H4 (cell line): ENCODE data around the gene SLC22A12. TPM values are rescaled to one million over a fixed set of nuclear protein-coding genes. Genes with fewer than 3 reads are reported as not detected.
"Not testable (repeated sequence)": the region's sequence is repeated elsewhere in the genome, so short reads cannot be mapped to it uniquely, and the experiment has no call there.

Experiments used
- DNase-seq: peaks from one replicate; pipeline ENCODE4 v3.0.0-alpha.2; 2015; ENCODE audit warnings: low spot score
- total RNA-seq: library from RNA; depleted of rRNA; stranded (reverse); fragments of >200 nt; shearing (Covaris generic); gene quantifications from 2 replicates; pipeline ENCODE4 v1.2.3, GENCODE V29; 2014

SLC22A12 gene
- total RNA-seq, 1 experiment from 2014 or later = not detected

DNA sequence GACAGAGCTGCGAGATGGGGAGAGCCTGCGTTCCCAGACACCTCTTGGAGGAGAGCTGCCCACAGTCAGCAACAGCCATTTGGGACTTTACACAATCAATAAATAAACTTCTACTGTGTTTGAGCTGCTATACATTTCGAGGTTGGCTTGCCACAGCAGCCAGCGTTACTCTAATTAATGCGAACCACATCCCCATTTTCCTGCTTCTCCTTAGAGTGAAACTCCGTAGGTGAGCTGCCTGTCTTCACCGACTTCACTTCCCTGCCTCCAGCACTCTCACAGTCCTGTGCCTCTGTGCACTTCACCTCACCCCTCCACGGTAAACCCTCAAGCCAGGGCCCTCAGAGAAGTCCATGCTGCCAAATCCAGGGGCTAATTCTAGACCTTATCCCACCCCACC lies 5.9 kb upstream of the SLC22A12 start:
- no peak for DNase-seq

DNA sequence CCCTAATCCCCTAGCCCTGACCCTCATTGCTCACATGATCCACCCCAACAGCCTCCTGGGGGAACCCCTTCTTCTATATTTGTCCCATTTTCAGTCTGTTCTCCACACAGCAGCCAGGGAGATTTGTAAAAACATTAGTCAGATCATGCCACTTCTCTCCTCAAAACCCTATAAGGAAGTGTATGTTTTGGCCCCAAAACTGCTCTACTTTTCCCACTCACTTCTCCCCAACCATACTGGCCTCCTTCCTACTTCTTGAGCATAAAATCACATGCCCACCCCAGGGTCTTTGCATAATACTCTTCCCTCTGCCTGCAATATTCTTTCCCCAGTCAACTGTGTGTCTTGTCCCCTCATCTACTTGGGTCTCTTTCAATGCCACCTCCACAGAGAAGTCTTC lies 4.7 kb upstream of the SLC22A12 start:
- DNase-seq = no peak

DNA sequence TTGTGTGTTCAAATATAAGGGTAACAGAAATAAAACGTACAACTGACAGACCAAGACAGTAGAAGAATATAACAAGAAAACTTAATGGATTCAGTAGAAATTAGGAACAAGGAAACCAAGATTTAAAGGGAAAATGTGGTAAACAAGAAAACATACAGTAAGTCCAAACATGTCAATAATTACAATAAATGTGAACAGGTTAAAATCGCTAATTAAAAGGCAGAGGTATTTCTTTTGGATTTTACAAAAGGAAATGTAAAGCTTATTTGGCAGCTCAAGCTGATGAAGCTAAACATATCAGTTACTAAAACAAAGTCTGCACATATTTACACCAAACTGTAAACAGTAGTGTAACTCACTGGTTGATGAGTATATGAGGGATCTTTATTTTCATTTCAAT lies 2.3 kb upstream of the SLC22A12 start:
- no peak for DNase-seq

DNA sequence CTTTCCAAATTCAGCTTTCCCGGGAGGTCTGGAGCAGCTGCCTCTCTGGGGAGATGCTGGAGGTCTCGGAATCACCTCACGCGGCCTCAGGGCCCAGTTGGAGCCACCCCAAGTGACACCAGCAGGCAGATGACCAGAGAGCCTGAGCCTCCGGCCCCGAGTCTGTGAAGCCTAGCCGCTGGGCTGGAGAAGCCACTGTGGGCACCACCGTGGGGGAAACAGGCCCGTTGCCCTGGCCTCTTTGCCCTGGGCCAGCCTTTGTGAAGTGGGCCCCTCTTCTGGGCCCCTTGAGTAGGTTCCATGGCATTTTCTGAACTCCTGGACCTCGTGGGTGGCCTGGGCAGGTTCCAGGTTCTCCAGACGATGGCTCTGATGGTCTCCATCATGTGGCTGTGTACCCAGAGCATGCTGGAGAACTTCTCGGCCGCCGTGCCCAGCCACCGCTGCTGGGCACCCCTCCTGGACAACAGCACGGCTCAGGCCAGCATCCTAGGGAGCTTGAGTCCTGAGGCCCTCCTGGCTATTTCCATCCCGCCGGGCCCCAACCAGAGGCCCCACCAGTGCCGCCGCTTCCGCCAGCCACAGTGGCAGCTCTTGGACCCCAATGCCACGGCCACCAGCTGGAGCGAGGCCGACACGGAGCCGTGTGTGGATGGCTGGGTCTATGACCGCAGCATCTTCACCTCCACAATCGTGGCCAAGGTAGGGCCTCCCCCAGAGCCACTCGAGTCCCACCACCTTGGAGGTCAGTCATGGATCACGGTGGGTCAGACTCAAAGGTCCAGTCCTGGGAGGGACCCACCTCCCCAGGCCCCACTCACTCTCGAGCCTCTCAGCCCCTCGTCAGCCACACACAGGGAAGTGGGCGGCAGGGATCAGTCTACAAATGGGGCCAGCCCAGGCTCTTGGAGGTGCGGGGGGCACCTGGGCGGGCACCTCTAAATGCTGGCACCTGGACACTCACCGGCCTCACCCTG lies 525 bp downstream of the SLC22A12 start:
- no peak for DNase-seq

DNA sequence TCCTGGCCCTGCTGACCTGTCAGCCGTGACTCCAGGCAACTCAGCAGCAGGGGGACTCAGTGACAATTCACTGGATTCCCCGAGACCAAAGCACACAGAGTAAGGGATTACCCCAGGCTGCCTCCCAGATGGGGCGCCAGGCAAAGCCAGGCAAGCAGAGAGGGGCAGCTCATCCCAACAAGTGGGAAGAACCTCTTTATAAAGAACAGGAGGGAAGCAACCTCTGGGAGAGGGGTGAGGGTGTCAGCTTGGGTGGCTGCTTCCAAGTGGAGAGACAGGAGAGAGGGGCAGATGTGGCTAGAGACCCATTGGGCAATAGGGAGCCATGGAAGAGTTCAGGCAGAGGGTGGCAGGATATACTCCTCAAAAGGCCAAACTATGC lies 1.2 kb downstream of the SLC22A12 start:
- no peak for DNase-seq

DNA sequence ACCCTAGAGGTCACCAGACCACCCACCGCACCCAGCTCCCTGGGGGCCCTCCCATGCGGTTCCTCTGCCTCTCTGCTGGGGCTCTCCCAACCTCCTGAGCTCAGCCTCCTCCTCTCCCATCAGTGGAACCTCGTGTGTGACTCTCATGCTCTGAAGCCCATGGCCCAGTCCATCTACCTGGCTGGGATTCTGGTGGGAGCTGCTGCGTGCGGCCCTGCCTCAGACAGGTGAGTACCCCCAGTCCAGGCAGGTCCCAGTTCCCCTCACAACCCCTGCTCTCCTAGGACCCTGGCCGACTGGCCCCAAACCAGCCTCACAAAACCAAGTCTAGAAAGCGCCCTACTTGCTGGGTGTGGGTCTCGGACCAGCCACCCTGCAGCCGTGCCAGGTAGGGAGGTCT lies 1.6 kb downstream of the SLC22A12 start:
- no peak for DNase-seq

DNA sequence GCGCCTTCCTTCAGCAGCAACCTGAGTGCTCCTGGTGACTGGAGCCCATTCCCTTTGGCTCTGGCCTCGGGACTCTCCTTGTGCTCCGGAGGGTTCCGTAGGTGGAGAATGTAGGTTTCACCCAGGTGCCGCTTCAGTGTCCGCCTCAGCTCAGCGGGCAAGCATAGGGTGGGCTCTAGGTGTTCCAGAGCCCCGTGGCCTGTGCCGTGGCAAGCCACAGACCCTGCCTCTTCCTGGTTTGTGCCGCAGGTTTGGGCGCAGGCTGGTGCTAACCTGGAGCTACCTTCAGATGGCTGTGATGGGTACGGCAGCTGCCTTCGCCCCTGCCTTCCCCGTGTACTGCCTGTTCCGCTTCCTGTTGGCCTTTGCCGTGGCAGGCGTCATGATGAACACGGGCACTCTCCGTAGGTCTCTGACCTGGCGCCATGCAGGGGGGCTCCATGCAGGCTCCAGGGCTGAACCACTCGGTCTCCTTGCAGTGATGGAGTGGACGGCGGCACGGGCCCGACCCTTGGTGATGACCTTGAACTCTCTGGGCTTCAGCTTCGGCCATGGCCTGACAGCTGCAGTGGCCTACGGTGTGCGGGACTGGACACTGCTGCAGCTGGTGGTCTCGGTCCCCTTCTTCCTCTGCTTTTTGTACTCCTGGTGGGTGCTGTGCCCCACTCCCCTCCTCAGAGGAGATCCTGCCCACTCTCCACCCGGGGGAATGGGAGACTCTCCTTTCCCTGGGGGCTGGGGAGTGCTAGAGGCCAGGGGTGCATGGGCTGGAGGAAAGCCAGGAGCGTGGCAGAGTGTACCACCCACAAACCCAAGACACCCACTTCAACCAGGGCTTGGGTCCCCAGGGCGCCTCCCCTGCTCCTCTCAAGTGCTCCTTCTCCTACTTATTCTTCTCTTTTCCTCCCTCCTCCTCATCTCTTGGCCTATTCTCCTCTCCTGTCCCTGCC lies 2.4 kb downstream of the SLC22A12 start:
- DNase-seq = no peak

DNA sequence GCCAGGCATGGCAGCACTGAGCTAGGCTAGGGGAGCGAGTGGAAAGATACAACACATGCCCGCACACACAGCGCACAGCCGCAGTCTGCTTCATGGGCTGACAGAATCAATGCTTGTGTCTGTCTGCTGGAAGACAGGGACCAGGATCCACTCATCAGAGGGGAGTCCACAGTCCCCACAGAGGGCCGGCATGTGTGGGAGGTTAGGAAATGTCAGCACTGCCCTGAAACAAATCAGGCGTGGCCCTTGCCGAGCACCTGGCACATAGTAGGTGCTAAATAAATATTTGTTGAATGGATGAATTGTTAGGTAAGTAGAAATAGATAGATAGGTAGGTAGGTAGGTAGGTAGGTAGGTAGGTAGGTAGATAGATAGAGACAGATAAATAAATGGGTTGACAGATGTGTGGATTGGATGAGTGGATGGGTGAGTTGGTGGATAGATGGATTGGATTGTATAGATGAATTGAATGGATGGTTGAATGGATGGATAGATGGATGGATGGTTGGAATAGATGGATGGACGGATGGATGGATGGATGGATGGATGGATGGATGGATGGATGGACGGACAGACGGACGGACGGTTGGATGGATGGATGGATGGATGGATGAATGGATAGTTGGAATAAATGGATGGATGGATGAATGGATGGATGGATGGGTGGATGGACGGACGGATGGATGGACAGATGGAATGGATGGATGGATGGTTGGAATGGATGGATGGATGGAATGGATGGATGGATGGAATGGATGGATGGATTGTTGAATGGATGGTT lies 3.3 kb downstream of the SLC22A12 start:
- DNase-seq = no peak

DNA sequence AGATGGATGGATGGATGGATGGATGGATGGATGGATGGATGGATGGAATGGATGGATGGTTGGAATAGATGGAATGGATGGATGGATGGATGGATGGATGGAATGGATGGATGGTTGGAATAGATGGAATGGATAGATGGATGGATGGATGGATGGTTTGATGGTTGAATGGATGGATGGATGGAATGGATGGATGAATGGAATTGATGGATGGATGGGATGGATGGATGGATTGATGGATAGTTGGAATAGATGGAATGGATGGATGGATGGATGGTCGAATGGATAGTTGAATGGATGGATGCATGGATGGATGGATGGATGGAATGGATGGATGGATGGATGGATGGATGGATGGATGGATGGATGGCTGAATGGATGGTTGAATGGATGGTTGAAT lies 4.9 kb downstream of the SLC22A12 start:
- not testable (repeated sequence) for DNase-seq

DNA sequence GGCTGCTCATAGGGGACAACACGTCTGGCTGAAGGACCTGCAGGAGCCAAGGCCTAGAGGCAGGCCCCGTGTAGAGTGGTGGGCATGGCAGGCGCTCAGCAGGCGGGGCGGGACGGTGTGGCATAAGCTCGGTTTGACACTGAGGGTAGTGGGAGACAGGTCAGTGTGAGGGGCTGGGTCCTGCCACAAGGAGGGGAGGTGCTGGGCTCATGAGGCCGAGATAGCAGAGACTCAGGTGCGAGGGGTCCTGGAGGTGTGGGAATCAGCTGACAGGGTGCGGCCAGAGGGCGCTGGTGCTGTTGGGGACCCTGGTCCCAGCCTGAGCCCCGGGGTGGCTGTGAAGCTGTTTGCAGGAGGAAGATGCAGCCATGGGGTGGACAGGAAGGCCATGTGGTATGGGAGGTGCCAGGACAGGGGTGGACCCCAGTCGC lies 6.7 kb downstream of the SLC22A12 start:
- no peak for DNase-seq

DNA sequence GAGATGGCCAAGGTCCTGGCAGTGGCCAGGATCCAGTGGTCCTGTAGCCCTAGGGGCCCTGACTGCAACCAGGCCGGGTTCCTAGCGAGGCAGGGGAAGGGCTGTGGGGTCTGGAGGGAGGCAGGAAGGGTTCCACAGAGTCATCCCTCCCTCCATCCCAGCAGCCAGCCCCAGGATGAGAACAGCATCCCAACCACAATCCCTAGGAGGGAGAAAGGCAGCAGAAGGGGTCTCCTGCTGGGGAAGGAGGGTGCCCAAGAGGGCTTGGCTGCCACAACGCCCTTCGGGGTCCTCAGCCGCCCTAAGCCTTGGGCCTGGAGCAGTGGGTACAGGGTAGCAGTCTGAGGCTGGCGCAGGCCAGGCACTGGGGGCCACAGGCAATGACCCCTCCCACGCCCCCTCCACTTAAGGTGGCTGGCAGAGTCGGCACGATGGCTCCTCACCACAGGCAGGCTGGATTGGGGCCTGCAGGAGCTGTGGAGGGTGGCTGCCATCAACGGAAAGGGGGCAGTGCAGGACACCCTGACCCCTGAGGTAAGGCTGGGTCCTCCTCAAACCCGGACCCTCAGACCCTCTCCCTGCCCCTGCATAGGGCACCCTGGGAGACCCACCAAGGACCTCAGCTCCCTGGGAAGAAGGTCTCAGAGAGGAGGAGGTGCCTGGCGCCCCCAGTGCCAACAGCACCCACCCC lies 7.2 kb downstream of the SLC22A12 start:
- DNase-seq = no peak

DNA sequence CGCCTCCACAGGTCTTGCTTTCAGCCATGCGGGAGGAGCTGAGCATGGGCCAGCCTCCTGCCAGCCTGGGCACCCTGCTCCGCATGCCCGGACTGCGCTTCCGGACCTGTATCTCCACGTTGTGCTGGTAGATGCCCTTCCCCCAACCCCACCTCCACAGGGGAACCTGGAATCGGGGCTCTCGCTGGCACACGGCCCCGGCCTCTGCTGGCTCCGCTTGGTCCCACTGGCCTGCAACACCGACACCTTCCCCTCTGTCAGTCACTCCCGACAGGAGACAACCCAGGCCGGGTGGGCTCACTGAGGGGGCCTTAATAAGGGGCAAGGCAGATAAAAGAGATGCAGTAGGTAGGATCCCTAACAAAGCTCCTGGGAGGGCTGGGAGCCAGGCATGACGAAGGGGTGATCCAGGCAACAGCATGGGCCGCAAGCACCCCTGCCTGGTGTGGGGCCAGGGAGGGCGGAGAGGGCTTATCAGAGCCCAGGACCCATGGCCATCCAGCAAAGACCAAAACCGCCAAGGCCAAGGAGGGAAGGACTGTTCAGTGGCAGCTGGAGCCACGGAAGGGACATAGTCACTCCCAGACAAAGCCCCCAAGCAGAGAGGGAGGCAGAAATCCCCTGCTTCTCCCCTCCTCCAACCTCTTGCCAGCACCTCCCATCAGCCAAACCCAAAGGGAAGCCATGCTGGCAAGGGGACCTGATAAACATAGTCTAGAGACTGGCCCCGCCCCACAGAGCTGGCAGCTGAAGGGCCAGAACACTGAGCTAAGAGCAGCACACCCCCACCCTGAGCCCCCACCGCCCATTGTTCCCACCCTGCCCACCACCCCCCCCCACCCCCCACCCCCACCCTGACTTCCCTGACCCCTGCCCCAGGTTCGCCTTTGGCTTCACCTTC lies 8.0 kb downstream of the SLC22A12 start:
- no peak for DNase-seq

DNA sequence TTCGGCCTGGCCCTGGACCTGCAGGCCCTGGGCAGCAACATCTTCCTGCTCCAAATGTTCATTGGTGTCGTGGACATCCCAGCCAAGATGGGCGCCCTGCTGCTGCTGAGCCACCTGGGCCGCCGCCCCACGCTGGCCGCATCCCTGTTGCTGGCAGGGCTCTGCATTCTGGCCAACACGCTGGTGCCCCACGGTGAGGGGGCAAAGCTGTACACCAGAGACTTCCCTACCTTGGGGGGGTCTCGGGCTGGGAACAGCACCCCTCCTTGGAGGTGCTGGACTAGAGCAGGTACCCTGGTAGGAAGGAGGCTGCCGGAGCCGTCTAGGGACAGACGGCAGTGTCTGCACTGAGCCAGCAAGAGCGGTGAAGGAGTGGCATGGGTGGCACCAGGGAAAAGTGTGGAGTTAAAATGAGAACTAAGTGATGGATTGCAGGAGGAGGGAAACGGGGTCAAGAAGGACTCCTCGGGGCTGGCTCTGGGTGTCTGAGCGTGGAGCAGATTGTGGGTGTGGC lies 8.7 kb downstream of the SLC22A12 start:
- no peak for DNase-seq

DNA sequence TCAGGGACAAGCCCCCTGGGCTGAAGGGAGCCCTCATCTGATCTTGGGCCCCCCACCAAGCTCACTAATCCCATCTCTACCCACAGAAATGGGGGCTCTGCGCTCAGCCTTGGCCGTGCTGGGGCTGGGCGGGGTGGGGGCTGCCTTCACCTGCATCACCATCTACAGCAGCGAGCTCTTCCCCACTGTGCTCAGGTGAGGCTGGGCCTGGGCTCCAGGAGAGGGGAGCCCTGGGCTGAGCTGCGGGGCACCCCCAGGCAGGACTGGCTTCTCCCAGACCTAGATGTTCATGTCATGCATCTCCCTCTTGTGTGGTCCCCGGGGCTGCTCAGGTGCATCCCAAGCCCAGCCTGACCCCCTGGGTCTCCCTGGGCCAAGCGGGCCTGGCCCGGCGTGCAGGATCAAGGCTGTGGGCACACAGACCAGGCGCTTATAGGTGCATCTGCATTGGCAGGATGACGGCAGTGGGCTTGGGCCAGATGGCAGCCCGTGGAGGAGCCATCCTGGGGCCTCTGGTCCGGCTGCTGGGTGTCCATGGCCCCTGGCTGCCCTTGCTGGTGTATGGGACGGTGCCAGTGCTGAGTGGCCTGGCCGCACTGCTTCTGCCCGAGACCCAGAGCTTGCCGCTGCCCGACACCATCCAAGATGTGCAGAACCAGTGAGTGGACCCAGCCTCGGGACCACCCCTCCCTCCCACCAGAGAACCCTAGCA lies 9.4 kb downstream of the SLC22A12 start:
- DNase-seq = no peak

DNA sequence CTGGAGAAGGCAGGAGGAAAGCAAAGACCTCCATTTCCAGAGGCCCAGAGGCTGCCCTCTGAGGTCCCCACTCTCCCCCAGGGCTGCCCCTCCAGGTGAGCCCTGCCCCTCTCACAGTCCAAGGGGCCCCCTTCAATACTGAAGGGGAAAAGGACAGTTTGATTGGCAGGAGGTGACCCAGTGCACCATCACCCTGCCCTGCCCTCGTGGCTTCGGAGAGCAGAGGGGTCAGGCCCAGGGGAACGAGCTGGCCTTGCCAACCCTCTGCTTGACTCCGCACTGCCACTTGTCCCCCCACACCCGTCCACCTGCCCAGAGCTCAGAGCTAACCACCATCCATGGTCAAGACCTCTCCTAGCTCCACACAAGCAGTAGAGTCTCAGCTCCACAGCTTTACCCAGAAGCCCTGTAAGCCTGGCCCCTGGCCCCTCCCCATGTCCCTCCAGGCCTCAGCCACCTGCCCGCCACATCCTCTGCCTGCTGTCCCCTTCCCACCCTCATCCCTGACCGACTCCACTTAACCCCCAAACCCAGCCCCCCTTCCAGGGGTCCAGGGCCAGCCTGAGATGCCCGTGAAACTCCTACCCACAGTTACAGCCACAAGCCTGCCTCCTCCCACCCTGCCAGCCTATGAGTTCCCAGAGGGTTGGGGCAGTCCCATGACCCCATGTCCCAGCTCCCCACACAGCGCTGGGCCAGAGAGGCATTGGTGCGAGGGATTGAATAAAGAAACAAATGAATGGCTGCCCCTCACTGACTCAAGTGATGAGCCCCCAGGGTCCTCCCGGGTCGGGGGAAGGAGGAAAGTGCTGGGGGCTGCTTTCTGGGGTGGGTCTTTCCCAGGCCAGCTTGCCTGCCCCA lies 10.8 kb downstream of the SLC22A12 start:
- DNase-seq = no peak

DNA sequence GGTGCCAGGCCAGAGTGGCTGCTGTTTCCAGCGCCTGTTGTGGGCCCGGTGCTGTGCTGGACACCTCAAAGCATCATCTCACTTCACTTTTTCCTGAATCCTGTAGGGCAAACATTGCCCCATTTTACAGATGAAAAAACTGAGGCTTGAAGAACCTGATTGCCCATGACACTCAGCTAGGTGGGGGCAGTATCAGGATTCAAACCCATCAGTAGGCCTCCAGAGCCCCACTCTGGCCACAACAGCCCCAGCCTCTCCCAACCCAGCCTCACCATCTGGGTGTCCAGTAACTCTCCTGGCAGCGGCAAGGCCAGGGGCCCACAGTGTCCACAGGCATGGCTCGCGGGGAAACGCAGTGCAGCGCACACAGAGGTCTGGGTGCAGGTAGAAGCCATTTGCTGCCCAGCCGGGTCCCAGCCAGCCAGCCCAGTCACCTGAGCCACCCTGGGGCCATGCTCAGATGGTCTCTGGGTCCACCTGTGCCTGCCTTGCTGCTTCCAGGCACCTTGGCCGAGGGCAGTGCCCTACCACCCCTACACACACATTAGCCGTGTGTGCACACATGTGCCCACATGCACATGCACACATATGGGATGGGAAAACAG lies 11.5 kb downstream of the SLC22A12 start:
- DNase-seq = no peak

DNA sequence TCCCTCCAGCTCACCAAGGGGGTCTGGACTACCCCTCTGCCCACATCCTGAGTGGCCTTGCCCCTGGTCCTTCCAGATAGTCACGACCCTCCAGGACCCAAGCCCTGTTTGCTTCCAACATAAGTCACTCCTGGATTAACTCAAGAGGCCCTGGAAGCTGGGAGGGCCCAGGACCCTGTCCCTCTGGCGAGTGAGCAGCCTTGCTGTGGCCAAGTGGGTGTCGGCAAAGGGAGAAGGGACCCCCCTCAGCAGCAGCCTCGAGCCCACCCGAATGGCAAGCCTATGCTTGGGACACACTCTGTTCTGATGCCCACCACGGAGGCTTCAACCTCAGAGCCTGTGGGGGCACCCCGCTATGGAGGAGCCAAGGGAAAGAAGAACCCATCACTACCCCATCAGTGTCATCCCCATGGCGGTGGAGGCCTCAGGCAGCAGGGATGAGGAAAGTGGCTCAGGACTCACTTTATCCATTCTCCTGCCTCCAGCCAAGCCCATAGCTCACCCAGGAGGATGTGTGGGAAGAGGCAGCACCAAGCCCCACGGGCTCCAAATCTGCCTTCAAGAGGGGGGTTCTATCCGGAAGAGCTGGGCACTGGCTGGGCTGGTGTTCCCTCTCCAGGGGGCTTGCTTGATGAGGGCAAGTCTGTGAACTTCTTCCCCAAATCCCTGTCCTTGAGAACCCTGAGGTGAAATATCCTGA lies 12.5 kb downstream of the SLC22A12 start:
- DNase-seq = no peak
